CD1c-positive myeloid dendritic cell (primary cell): ENCODE results near the gene ZNF593.

Experiments
- DNase-seq: peaks from one replicate; pipeline ENCODE4 v3.0.0-alpha.2; 2016; ENCODE audit errors: extremely low spot score

Gene ZNF593

GRCh38 chr1:26169198-26169554 is 532 bp upstream of the ZNF593 start:
- no peak for DNase-seq

DNA sequence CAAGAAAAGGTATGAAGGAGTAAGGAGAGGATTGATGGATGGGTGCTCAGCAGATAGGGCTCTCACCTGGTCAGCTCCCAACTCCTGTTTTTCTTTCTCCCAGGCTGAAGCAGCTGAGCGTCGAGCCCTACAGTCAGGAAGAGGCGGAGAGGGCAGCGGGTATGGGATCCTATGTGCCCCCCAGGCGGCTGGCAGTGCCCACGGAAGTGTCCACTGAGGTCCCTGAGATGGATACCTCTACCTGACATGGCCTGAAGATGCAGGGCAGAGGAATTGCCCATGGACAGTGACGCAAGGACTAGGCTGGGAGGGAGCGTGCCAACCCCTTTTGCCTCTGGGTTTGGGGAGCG is 739 bp downstream of the ZNF593 start:
- DNase-seq: no peak

DNA sequence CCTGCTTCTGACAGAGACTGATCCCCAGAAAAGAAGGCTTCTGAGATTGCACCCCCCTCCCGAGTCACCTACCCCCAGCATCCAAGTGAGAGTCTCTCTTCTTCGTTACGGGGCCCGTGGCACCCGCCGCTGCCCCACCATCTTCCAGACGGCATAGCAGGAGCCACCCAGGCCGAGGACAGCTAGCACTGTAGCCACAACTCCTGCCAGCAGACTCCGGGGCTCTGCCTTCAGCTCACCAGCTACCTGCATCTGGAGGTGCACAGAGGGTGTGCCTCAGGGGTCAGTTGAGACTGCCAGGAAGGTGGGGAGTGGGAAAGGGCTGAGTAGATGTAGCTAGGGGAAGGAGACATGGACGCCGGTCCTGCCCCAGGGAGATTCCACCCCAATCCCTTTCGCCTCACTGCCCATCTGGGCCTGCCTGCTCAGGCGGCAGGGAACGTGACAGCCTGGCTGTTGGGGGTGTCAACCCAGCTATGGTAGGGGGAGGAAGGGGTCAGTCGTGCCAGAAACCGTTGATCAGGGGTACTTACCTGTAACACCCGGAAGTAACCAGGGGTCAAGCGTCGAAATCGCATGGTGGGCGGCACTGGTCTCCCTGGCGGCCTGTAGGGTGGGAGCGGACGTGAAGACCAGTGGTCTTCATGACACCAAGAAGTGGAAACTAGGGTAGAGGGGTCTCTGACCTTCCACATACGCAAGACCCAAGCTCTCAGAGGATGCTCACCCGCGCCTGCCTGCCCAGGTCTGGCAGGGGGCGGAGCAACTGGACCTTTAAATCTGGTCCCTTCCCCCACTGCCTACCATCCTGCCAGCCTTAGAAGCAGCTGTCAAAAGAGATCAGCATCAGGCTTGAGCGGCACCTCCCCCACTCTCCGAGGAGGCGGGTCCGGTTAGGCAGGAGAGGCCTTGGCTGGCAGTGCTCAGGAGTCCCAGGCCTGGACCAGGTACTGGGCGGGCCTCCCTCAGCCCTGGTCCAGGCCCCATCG is 1.7 kb downstream of the ZNF593 start, which contains the start of gene ZNF593OS:
Gene ZNF593OS (minus strand): TSS at position 749 of the 989 bp plus-strand sequence. CDS start 171 bp downstream, at position 578.
- DNase-seq: no peak

DNA sequence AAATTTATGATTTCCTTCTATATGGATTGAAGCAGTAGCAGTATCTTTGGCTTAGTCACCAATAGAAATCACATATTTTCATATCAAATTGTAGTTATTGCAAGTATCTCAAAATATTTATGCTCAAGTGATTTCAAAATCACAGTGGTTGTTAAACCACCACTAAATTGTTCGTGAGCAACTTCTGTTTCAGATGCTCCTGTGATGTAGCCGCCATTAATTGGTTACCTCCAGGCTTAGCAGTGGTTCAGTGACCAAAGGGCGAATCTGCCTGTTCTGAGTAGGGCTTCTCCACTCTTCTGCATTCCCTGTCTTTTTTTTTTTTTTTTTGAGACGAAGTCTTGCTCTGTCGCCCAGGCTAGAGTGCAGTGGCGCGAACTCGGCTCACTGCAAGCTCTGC is 5.6 kb downstream of the ZNF593 start:
- no peak for DNase-seq

GRCh38 chr1:26177182-26177684 is 7.5 kb downstream of the ZNF593 start, which contains the start of gene CNKSR1:
Gene CNKSR1, plus strand, starts transcription at chr1:26177491. Its CDS starts 57 bp downstream, at chr1:26177548.
- DNase-seq: no peak

- no peak for DNase-seq
These were observed 10.3 kb downstream of the ZNF593 start for GRCh38 chr1:26180010-26180506.

GRCh38 chr1:26181586-26182382 is 12.1 kb downstream of the ZNF593 start:
- DNase-seq: no peak

DNA sequence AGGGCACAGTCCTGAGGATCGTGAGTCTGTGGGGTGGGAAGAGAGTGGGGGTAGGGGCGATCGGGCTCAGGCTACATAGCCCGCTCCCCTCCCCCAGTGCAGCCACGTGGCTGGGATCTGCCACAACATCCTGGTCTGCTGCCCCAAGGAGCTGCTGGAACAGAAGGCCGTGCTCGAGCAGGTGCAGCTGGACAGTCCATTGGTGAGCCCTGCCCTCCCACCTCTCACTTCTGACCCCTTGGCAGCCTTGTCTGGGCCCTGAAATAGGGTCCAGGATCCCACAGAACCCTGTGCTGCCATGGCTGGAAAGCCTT is 12.6 kb downstream of the ZNF593 start:
- DNase-seq: no peak

DNA sequence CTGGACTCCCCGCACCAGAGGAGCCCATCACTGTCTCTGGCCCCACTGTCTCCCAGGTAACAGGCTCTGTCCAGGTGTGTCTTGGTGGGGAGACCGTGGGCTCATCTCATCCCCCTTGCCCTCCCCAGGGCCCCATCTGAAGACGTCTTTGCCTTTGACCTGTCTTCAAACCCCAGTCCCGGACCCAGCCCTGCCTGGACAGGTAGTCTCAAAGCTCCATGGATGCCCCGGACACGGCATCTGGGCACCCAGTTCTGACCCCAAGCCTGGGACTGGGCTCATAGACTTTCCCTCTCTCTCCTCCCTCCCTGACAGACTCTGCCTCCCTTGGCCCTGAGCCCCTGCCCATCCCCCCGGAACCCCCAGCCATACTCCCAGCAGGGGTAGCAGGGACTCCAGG is 14.4 kb downstream of the ZNF593 start:
- DNase-seq: no peak

DNA sequence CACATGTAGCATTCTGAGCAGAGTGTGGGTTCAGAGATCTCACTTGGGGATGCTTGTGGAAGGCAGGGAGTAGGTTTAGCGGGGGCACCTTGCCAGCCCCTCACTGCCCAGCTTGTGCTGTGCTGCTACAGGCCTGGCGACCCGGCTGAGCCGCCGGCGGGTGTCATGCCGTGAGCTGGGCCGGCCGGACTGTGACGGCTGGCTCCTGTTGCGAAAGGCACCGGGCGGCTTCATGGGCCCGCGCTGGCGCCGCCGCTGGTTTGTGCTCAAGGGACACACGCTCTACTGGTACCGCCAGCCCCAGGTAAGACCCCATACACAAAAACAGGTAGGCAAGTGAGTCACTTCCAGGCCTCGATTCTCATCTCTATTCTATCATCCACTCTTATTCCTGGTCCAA is 15.2 kb downstream of the ZNF593 start:
- no peak for DNase-seq

GRCh38 chr1:26187882-26188281 is 18.2 kb downstream of the ZNF593 start:
- no peak for DNase-seq

- DNase-seq: no peak
These were observed 18.8 kb downstream of the ZNF593 start for GRCh38 chr1:26188477-26188876.

- no peak for DNase-seq
These were observed 19.6 kb downstream of the ZNF593 start for GRCh38 chr1:26189331-26189730.

- no peak for DNase-seq
These were observed 20.1 kb downstream of the ZNF593 start for GRCh38 chr1:26189751-26190275.

DNA sequence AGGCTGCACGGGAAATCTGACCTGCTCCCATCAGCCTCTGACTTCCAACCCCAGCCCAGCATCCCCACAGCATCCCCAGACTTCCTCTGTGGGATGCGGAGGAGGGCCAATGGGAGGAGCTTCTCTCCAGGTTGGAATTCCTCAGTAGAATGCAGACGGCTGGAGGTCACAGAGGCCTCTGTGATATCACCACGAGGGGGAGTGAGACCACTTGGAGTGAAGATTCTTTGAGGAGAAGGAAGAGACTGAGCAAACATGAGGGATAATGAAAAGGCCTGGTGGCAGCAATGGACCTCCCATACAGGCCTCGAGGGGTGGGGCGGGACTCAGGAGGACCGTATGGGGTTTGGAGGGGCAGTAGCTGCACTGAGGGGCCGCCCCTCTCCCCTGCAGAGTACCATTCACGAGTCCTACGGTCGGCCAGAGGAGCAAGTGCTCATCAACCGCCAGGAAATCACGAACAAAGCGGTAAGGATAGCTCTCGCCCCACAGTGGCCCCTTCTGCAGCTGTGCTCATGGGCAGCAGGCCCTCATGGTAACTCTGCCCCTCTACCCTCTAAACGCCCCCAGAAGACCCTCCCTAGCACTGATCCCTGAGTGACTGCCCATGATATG is 20.8 kb downstream of the ZNF593 start, which contains the start of gene CATSPER4:
Gene CATSPER4 (plus strand): TSS at position 230 of the 615 bp plus-strand sequence. CDS start 26 bp downstream, at position 256.
- peak; percentile 9 for DNase-seq

DNA sequence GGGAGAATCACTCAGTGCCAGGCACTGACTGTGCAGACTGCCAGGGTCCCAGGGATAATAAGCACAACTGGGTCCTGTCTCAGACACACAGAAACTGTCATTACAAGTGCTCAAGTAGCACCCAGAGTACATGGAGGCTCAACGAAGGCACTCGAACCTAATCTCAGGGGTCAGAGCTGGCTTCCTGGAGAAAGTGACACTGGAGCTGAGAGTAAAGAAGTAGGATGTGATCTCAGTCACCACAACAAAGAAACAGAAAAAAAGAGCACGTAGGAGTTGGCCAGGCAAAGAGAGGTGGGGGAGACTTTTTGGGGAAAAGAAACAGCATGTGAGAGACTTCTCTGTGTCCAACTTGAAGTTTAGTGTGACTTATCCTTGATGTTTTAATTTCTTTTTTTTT is 22.0 kb downstream of the ZNF593 start:
- DNase-seq: no peak

DNA sequence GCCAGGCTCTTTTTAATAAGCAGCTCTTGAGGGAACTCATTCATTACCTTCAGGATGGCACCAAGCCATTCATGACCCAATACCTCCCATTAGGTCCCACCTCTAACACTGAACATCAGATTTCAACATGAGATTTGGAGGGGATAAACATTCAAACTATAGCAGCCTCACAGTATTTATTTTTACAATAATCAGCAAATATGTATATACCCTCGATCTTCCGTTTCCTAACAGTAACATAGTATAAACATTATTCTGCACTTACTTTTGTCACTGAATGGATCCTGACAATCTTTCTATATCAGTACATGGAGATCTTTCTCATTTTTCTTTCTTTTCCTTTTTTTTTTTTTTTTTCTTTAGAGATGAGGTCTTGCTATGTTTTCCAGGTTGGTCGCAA is 26.1 kb downstream of the ZNF593 start:
- DNase-seq: no peak

GRCh38 chr1:26197301-26197700 is 27.6 kb downstream of the ZNF593 start:
- no peak for DNase-seq

DNA sequence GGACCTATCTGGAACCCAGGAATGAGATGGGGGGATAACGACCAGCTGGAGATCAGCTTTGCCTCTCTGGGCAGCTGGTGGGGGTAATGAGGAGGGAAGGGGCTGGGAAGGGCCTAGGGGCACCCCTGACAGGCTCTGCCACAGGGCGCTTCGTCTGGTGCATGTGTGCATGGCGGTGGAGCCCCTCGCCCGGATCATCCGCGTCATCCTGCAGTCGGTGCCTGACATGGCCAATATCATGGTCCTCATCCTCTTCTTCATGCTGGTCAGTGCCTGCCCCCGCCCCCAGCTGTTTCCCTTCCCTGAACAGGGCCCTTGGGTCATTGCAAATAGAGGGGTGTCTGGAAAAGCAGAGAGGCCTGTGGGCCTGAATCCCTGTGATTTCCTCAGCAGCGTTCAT is 28.1 kb downstream of the ZNF593 start:
- no peak for DNase-seq

GRCh38 chr1:26200413-26200812 is 30.7 kb downstream of the ZNF593 start:
- DNase-seq: no peak

- DNase-seq: no peak
These were observed 34.1 kb downstream of the ZNF593 start for GRCh38 chr1:26203642-26204318.
